HepG2 (cell line): ENCODE data around the gene KANSL3. TPM values are rescaled to one million over a fixed set of nuclear protein-coding genes. Genes with fewer than 3 reads are reported as not detected.

Experiments used
- FOXK1 ChIP-seq: sonication (generic); formaldehyde crosslinking; IDR thresholded peaks from 2 replicates; pipeline ENCODE4 v1.4.0; 2020; ENCODE audit warnings: low read depth, missing genetic modification reagents, borderline replicate concordance
- KDM2A ChIP-seq: sonication (generic); formaldehyde crosslinking; IDR thresholded peaks from 2 replicates; pipeline ENCODE4 v1.4.0; 2020; ENCODE audit warnings: low read depth, missing genetic modification reagents, borderline replicate concordance
- MYNN ChIP-seq: sonication (generic); formaldehyde crosslinking; IDR thresholded peaks from 2 replicates; pipeline ENCODE4 v1.4.0; 2020; ENCODE audit warnings: mild to moderate bottlenecking, low read depth, missing genetic modification reagents
- PAF1 ChIP-seq: IDR thresholded peaks from 2 replicates; pipeline ENCODE4 v1.6.1; 2016; ENCODE audit warnings: missing genetic modification reagents, missing compliant biosample characterization
- POLR2A ChIP-seq, 2 experiments: IDR thresholded peaks; 2 replicates each; pipeline ENCODE4 v1.6.1; 2011; ENCODE audit warnings: low read depth in 2 of 2, low read length in 2 of 2, mild to moderate bottlenecking in 1 of 2, moderate library complexity in 1 of 2; ENCODE audit not compliant: insufficient read depth in 1 of 2
- RXRB ChIP-seq: IDR thresholded peaks from 2 replicates; pipeline ENCODE4 v1.6.1; 2016; ENCODE audit warnings: borderline replicate concordance, missing genetic modification reagents, missing compliant biosample characterization
- SAP130 ChIP-seq: IDR thresholded peaks from 2 replicates; pipeline ENCODE4 v1.6.1; 2016; ENCODE audit warnings: low read depth
- ZNF431 ChIP-seq: sonication (generic); formaldehyde crosslinking; IDR thresholded peaks from 2 replicates; pipeline ENCODE4 v1.9.0; 2022; ENCODE audit warnings: missing genetic modification reagents, low read depth, mild to moderate bottlenecking, borderline replicate concordance
- ZNF616 ChIP-seq: sonication (generic); formaldehyde crosslinking; IDR thresholded peaks from 2 replicates; pipeline ENCODE4 v1.5.0; 2020; ENCODE audit warnings: low read depth, mild to moderate bottlenecking, missing genetic modification reagents
- ZSCAN21 ChIP-seq: sonication (generic); formaldehyde crosslinking; IDR thresholded peaks from 2 replicates; pipeline ENCODE4 v1.8.0; 2022; ENCODE audit warnings: mild to moderate bottlenecking, missing genetic modification reagents, moderate library complexity, borderline replicate concordance
- polyA plus RNA-seq, 8 experiments: library from polyadenylated mRNA; depleted of rRNA in 3 of 8; stranded (reverse) in 7 of 8; unstranded in 1 of 8; fragments of >200 nt; fragmentation: Illumina TruSeq in 4 of 8; extraction: Trizol in 4 of 8; gene quantifications; 2 replicates each; pipeline versions ENCODE4 v1.2.1 to v1.2.3, GENCODE V29; 2011 to 2016; ENCODE audit warnings: low read depth in 4 of 8, missing spikeins in 1 of 8, mixed read lengths in 1 of 8; ENCODE audit not compliant: insufficient read depth in 1 of 8
- total RNA-seq, 5 experiments: library from RNA; depleted of rRNA; stranded (reverse); fragments of >200 nt; fragmentation: Illumina TruSeq; extraction: Trizol; gene quantifications; 2 replicates each; pipeline ENCODE4 v1.2.3, GENCODE V29; 2016; ENCODE audit warnings: low read depth in 1 of 5
- TF ChIP-seq, protein P1 (sequence below): sonication (generic); formaldehyde crosslinking; IDR thresholded peaks from 2 replicates; pipeline ENCODE4 v1.4.0; 2020; ENCODE audit warnings: missing genetic modification reagents
- TF ChIP-seq, protein P2 (sequence below): sonication (generic); formaldehyde crosslinking; IDR thresholded peaks from 2 replicates; pipeline ENCODE4 v1.8.0; 2023; ENCODE audit warnings: mild to moderate bottlenecking, missing genetic modification reagents
- TF ChIP-seq, protein P3 (sequence below): IDR thresholded peaks from 2 replicates; pipeline ENCODE4 v1.6.1; 2016; ENCODE audit warnings: low read depth
- TF ChIP-seq, protein P4 (sequence below): sonication (generic); formaldehyde crosslinking; IDR thresholded peaks from 2 replicates; pipeline ENCODE4 v1.4.0; 2020; ENCODE audit warnings: missing genetic modification reagents, borderline replicate concordance
- TF ChIP-seq, protein P5 (sequence below), 2 experiments: fragments of 450-650 bp in 1 of 2; sonication (generic) in 1 of 2; formaldehyde crosslinking; IDR thresholded peaks; 2 replicates each; pipeline versions ENCODE4 v1.5.0 to v1.8.0; 2020 to 2022; ENCODE audit warnings: mild to moderate bottlenecking in 1 of 2, missing genetic modification reagents in 1 of 2
- TF ChIP-seq, protein P6 (sequence below): sonication (generic); formaldehyde crosslinking; IDR thresholded peaks from 2 replicates; pipeline ENCODE4 v1.5.1; 2020; ENCODE audit warnings: mild to moderate bottlenecking, missing genetic modification reagents, borderline replicate concordance

The KANSL3 gene
- total and polyA plus RNA-seq, 2 of the 13 experiments (the other 11 are each of a cell fraction or from before 2014, with no cell fraction given), result 20.8 to 37.3 TPM

DNA sequence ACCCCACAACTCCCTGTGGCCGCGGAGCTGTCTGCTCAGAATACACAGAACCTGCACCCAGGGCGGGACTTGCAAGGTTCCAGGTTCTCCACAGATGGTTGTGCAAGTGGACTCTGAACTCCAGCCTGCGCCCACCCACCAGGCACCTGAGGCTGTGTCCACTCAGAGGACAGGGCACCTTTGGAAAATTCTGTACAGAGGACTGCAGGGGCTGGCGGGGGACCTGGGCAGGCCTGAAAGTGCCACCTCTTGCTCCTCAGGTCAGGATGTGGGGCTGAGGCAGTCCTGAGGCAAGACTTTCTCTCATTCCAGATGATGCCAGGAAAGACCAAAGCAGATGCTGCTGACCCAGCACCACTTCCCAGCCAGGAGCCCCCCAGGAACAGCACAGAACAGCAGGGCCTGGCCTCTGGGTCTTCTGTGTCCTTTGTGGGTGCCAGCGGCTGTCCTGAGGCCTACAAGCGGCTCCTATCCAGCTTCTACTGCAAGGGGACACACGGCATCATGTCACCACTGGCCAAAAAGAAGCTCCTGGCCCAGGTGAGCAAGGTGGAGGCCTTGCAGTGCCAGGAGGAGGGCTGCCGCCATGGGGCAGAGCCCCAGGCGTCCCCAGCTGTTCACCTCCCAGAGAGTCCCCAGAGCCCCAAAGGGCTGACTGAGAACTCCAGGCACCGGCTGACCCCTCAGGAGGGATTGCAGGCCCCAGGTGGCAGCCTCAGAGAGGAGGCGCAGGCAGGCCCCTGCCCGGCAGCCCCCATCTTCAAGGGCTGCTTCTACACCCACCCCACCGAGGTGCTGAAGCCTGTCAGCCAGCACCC is 87.1 kb downstream of the KANSL3 start (continued):
- TF ChIP-seq, protein P1, sequence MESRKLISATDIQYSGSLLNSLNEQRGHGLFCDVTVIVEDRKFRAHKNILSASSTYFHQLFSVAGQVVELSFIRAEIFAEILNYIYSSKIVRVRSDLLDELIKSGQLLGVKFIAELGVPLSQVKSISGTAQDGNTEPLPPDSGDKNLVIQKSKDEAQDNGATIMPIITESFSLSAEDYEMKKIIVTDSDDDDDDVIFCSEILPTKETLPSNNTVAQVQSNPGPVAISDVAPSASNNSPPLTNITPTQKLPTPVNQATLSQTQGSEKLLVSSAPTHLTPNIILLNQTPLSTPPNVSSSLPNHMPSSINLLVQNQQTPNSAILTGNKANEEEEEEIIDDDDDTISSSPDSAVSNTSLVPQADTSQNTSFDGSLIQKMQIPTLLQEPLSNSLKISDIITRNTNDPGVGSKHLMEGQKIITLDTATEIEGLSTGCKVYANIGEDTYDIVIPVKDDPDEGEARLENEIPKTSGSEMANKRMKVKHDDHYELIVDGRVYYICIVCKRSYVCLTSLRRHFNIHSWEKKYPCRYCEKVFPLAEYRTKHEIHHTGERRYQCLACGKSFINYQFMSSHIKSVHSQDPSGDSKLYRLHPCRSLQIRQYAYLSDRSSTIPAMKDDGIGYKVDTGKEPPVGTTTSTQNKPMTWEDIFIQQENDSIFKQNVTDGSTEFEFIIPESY, result no peak
- TF ChIP-seq KDM2A (CRISPR knock-in tag), result no peak
- TF ChIP-seq RXRB (CRISPR knock-in tag), result no peak
- TF ChIP-seq, protein P2, sequence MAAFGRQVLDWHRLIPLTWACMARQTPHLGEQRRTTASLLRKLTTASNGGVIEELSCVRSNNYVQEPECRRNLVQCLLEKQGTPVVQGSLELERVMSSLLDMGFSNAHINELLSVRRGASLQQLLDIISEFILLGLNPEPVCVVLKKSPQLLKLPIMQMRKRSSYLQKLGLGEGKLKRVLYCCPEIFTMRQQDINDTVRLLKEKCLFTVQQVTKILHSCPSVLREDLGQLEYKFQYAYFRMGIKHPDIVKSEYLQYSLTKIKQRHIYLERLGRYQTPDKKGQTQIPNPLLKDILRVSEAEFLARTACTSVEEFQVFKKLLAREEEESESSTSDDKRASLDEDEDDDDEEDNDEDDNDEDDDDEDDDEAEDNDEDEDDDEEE (CRISPR knock-in tag), result no peak
- TF ChIP-seq, protein P3, sequence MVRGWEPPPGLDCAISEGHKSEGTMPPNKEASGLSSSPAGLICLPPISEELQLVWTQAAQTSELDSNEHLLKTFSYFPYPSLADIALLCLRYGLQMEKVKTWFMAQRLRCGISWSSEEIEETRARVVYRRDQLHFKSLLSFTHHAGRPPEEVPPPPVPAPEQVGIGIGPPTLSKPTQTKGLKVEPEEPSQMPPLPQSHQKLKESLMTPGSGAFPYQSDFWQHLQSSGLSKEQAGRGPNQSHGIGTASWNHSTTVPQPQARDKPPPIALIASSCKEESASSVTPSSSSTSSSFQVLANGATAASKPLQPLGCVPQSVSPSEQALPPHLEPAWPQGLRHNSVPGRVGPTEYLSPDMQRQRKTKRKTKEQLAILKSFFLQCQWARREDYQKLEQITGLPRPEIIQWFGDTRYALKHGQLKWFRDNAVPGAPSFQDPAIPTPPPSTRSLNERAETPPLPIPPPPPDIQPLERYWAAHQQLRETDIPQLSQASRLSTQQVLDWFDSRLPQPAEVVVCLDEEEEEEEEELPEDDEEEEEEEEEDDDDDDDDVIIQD, result no peak
- no peak for TF ChIP-seq MYNN (CRISPR knock-in tag)
- TF ChIP-seq SAP130 (CRISPR knock-in tag), result no peak
- TF ChIP-seq PAF1, result no peak
- 0 out of 2 replicates have a peak, but pooled peaks have one; percentile 0 for TF ChIP-seq ZNF431
- TF ChIP-seq ZSCAN21, result peak; percentile 42; the same call in 1 of the 2 replicates
- TF ChIP-seq FOXK1 (CRISPR knock-in tag), result peak; percentile 7; the same call in 1 of the 2 replicates
- TF ChIP-seq, protein P4, sequence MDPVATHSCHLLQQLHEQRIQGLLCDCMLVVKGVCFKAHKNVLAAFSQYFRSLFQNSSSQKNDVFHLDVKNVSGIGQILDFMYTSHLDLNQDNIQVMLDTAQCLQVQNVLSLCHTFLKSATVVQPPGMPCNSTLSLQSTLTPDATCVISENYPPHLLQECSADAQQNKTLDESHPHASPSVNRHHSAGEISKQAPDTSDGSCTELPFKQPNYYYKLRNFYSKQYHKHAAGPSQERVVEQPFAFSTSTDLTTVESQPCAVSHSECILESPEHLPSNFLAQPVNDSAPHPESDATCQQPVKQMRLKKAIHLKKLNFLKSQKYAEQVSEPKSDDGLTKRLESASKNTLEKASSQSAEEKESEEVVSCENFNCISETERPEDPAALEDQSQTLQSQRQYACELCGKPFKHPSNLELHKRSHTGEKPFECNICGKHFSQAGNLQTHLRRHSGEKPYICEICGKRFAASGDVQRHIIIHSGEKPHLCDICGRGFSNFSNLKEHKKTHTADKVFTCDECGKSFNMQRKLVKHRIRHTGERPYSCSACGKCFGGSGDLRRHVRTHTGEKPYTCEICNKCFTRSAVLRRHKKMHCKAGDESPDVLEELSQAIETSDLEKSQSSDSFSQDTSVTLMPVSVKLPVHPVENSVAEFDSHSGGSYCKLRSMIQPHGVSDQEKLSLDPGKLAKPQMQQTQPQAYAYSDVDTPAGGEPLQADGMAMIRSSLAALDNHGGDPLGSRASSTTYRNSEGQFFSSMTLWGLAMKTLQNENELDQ (CRISPR knock-in tag), result no peak
- TF ChIP-seq, protein P5, sequence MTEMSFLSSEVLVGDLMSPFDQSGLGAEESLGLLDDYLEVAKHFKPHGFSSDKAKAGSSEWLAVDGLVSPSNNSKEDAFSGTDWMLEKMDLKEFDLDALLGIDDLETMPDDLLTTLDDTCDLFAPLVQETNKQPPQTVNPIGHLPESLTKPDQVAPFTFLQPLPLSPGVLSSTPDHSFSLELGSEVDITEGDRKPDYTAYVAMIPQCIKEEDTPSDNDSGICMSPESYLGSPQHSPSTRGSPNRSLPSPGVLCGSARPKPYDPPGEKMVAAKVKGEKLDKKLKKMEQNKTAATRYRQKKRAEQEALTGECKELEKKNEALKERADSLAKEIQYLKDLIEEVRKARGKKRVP (CRISPR knock-in tag; IDR thresholded peaks at IDR 0.05), result no peak
- TF ChIP-seq, protein P6, sequence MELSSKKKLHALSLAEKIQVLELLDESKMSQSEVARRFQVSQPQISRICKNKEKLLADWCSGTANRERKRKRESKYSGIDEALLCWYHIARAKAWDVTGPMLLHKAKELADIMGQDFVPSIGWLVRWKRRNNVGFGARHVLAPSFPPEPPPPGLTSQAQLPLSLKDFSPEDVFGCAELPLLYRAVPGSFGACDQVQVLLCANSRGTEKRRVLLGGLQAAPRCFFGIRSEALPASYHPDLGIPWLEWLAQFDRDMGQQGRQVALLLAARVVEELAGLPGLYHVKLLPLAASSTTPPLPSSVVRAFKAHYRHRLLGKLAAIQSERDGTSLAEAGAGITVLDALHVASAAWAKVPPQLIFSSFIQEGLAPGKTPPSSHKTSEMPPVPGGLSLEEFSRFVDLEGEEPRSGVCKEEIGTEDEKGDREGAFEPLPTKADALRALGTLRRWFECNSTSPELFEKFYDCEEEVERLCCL, result no peak
- no peak for TF ChIP-seq ZNF616 (CRISPR knock-in tag)
- no peak for TF ChIP-seq POLR2A (IDR thresholded peaks at IDR 0.05; ENCODE audit: insufficient read depth in 1 of 2, low read depth in 2 of 2, low read length in 2 of 2)
